GM21737 (cell line): ENCODE measurements around the gene PLXND1.
"Not testable (repeated sequence)": the region's sequence is repeated elsewhere in the genome, so short reads cannot be mapped to it uniquely, and the experiment has no call there.

Source experiments
- ATAC-seq: cut with Tn5 transposase; IDR thresholded peaks from one replicate; pipeline ENCODE4 v1.9.1; 2021; ENCODE audit warnings: mild to moderate bottlenecking, moderate library complexity; ENCODE audit not compliant: unreplicated experiment

The PLXND1 gene

DNA sequence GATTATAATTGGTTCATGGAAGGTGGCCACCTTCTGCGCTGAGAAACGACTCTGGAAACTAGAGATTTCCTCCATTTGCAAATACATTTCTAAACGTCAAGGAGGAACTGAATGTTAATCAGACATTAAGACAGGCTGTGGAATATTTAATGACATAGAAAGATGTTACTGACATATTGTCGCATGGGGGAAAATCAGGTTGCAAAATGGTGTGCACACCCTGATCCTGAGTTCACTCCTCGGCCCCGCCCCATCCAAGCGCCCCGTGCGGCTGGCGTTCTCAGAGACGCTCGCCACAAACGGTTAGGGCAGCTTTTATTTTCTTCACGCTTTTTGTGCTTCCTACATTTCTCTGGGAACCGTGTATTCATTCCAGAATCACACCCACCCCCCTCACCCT lies 52.8 kb downstream of the PLXND1 start:
- ATAC-seq, result no peak

GRCh38 chr3:129553171-129553570 lies 53.3 kb downstream of the PLXND1 start:
- no peak for ATAC-seq

- no peak for ATAC-seq
These were observed 54.0 kb downstream of the PLXND1 start for GRCh38 chr3:129552287-129553050.

DNA sequence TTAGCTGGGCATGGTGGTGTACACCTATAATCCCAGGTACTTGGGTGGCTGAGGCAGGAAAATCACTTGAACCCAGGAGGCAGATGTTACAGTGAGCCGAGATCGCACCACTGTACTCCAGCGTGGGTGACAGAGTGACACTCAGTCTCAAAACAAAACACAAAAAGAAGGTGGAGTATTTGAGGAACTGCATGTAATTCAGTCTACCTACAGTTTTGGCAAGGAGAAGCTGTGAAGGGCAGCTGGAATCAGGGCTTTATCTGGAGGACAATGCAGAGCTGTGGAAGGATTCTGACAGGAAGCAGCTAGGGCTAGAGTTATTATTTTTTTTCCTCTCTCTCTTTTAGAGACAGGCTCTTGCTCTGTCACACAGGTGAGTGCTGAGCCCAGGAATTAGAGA lies 56.7 kb downstream of the PLXND1 start:
- no peak for ATAC-seq

- ATAC-seq, result no peak
These were observed 57.3 kb downstream of the PLXND1 start for GRCh38 chr3:129549006-129549800.

- ATAC-seq, result no peak
These were observed 58.1 kb downstream of the PLXND1 start for GRCh38 chr3:129548104-129548965.

DNA sequence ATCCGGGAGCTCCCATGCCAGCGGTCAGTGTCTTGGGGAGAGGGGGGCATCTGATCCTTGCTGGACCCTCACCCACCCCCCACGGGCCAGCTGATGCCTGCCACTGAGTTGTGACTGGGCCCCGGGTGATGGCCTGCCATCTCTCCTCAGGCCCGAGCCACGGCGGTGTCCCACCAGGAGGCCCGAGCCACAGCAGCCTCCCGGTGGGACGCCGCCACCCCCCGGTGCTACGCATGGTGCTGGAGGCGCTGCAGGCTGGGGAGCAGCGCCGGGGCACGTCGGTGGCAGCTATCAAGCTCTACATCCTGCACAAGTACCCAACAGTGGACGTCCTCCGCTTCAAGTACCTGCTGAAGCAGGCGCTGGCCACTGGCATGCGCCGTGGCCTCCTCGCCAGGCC lies 59.2 kb downstream of the PLXND1 start:
- no peak for ATAC-seq

- not testable (repeated sequence) for ATAC-seq
These were observed 60.5 kb downstream of the PLXND1 start for GRCh38 chr3:129545951-129546350.

DNA sequence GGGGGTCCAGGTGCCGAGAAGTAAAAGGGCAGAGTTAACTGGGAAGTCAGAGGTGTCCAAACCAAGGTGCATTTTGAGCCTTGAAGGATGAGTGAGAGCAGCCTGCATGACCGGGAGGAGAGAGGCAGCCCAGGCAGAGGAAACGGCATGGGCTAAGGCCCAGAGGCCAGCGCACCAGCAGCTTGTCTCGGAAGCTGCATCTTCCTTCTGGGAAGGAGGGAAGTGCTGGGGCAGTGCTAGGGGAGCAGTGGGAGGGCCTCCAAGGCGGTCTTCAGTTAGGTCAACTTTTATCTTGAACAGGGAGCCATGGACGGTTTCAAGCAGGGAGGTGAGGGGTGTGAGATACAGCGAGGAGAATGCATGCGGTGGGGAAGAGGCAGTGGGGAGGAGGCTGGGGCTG lies 62.5 kb downstream of the PLXND1 start:
- no peak for ATAC-seq

GRCh38 chr3:129543156-129543790 lies 63.2 kb downstream of the PLXND1 start, which contains the start of gene H1-8:
TSS of gene H1-8 (plus strand) at chr3:129543175. CDS start at chr3:129543219, 44 bp downstream.
- no peak for ATAC-seq

DNA sequence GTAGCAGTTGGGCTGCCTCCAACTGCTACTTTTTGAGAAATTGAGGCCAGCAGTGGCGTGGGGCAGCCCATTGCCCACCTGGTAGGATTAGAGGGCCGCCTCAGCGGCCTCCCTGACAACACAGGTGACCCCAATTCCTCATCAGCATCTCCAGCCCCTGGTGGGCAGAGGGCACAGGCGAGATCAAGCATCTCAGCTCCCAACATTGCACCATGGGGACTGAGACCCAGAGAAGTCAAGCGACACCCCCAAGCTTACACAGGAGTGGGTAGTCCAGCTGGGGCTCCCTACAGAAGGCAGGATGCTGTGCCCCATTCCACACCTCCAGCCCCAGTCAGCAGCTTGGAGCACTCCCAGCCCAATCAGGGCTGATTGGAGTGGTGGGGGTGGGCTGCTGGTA lies 63.7 kb downstream of the PLXND1 start:
- ATAC-seq, result no peak

DNA sequence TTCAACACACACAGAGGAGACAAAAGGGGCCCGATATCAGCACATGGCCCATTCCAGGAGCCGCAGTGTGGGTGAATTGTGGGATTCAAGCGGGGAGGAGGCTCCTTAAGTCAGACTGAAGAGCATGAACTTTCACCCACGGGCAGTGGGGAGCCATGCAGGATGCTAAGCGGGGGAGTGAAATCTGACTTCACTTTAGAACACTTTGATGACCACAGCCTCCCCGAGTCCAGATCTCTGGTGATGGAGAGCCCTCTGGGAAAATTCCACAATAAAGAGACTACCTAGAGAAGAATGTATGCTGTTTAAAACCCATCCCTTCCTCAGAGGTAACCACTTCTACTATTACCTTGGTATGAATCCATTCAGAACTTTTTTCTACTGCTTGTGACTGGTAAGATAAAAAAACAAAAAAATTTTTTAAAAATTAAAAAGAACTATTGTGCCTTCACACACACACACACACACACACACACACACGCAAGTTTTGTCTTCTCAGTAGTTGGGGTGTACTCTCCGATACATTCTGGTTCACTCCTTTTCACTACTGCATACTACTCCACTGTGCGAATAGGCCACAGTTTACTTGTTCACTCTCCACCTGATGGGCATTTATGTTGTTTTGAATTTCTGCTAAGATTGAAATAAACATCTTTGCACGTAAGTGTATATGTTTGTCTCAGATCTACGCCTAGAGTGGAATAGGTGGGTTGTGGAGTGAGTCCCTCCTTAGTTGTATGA lies 65.5 kb downstream of the PLXND1 start:
- ATAC-seq, result no peak

- no peak for ATAC-seq
These were observed 67.3 kb downstream of the PLXND1 start for GRCh38 chr3:129539206-129539605.

- no peak for ATAC-seq
These were observed 69.7 kb downstream of the PLXND1 start for GRCh38 chr3:129536804-129537203.

GRCh38 chr3:129536374-129536667 lies 70.2 kb downstream of the PLXND1 start:
- ATAC-seq, result no peak

DNA sequence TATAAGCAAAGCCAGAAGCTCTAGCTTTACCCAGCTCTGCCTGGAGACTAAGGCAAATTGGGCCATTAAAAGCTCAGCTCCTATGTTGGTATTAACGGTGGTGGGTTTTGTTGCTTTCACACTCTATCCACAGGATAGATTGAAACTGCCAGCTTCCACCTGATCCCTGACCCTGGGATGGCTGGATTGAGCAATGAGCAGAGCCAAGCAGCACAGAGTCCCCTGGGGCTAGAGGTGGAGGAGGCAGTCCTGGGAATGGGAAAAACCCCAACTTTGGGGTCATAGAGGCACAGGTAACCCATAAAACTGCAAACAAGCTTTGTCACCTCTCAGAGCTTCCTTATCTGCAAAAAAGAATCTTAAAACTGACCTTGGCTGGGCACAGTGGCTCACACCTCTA lies 71.4 kb downstream of the PLXND1 start:
- ATAC-seq, result no peak

- no peak for ATAC-seq
These were observed 71.9 kb downstream of the PLXND1 start for GRCh38 chr3:129534428-129535027.

DNA sequence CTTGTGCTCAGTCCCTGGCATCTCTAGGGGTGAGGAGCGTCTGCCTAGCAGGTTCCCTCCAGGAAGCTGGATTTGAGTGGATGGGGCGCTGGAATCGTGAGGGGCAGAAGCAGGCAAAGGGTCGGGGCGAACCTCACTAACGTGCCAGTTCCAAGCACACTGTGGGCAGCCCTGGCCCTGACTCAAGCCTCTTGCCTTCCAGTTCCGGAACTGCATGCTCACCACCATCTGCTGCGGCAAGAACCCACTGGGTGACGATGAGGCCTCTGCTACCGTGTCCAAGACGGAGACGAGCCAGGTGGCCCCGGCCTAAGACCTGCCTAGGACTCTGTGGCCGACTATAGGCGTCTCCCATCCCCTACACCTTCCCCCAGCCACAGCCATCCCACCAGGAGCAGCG lies 73.1 kb downstream of the PLXND1 start:
- no peak for ATAC-seq

GRCh38 chr3:129532261-129532660 lies 74.2 kb downstream of the PLXND1 start:
- no peak for ATAC-seq

DNA sequence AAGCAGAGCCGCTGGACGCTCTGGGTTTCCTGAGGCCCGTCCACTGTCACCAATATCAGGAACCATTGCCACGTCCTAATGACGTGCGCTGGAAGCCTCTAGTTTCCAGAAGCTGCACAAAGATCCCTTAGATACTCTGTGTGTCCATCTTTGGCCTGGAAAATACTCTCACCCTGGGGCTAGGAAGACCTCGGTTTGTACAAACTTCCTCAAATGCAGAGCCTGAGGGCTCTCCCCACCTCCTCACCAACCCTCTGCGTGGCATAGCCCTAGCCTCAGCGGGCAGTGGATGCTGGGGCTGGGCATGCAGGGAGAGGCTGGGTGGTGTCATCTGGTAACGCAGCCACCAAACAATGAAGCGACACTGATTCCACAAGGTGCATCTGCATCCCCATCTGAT lies 74.8 kb downstream of the PLXND1 start:
- no peak for ATAC-seq
